COR-L47 (cell line): Measurements from ENCODE around the gene RAB44.
"Not testable (repeated sequence)": the region's sequence is repeated elsewhere in the genome, so short reads cannot be mapped to it uniquely, and the experiment has no call there.

Source experiments
- DNase-seq: peaks from one replicate; lab custom pipeline; 2025; lab: John Stamatoyannopoulos, UW

The RAB44 gene

DNA sequence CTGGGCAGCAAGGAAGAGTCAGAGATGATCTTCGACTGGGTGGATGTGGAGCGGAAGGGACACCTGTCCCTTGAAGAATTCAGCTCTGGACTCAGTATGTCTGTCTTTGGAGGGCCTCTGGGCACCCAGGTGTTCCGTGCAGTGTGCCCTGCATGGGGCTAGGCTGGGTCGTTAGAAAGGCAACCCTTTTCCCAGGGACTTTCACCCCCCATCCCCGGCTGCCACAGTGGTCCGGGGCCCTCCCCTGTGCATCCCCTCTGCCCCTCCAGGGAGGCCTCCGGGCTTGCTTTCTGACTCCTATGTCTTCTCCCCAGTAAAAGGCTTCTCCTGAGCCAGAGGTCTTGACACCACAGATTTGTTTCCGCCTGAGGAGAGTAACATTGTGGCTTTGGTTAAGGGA, 16.2 kb downstream of the RAB44 start:
- no peak for DNase-seq

DNA sequence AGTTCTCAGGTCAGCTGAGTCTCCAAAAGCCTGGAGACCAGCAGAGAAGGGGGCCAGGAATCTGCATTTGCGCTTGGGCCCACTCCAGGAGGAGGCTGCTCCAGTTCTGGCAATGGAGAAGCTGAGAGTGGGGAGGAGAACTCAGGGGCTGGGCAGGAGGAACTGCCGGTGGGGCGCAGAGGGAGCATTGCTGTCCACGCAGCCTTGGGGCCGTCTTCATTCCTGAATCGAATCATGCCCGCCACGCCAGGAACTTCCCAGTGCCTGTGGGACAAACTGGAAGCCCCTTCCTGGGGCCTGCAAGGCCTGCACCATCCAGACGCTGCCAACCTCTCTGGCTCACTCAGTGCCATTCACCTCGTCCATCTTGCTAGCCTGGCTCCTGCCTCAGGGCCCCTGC, 16.9 kb downstream of the RAB44 start:
- no peak for DNase-seq

- DNase-seq: no peak
Measured at GRCh38 chr6:36715469-36715868, 17.8 kb downstream of the RAB44 start.

DNA sequence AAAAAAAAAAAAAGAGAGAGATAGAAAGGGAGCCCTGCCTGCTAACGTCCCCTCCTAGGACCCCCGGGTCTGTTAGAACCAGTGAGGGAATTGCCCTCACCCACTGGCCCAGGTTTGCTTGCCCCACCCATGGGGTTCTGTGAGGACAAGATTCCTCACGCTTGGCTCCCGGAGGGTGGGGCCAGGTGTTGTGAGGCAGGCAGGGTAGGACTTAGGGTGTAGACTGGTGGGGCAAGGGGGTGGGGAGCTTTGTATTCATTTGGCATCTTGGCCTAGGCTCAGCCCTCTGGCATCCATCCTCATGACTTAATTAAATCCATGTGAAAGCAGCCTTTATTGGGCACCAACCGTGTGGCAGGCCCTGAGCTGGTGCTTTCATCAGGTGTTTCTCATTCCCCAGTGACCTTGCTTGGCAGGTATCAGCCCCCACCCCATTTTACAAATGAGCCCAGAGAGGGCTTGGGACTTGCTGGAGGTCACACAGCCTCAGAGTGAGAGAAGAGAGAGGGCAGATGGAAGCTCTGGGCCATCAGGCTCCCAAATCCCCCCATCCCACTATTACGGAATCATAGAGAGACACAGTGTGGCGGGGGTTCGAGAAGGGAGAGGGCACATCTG, 19.0 kb downstream of the RAB44 start:
- no peak for DNase-seq

DNA sequence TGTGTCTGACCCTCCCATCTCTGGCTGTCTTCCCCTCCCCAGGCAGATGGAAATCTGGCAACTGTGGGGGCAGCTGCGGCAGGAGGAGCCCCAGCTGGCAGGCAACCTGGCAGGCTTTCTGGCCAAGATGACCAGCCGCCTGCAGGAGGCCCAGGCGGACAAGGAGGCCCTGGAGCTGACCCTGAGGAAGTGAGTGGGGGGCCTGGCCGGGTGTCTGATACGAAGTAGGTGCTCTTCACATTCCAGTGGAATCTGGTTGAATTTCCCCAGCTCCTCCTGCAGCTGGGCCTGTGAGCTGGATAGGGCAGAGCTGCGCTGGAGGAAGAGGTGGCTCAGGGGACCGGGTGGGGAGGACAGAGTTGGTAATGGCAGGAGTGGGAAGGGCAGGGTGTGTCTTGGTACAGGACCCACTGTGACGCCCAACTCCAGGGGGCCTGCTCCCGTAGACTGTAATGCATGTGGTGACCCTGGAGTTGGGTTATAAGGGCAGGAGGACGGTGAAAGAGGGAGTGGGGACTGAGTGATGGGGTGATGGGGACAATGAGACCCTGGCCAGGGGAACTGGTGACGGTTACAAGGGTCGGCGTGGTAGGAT, 19.7 kb downstream of the RAB44 start:
- no peak for DNase-seq

- DNase-seq: no peak
Measured at GRCh38 chr6:36717871-36718540, 20.4 kb downstream of the RAB44 start.

DNA sequence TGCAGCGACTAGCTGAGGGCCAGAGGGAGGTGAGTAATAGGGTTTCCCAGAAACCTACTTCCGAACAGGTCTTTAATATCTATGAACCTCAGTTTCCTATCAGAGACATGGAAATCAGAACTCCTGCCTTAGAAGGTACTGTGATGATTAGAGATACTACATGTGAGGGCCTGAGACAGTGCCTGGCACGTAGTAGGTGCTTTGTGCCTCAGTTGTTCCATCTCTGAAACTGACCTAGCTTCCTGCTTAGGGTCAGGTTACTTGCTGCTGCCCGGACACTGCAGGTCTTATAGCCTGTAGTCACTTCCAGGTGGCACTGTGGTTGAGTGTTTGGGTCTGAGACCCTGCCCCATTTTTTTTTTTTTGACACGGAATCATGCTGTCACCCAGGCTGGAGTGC, 20.9 kb downstream of the RAB44 start:
- DNase-seq: no peak

DNA sequence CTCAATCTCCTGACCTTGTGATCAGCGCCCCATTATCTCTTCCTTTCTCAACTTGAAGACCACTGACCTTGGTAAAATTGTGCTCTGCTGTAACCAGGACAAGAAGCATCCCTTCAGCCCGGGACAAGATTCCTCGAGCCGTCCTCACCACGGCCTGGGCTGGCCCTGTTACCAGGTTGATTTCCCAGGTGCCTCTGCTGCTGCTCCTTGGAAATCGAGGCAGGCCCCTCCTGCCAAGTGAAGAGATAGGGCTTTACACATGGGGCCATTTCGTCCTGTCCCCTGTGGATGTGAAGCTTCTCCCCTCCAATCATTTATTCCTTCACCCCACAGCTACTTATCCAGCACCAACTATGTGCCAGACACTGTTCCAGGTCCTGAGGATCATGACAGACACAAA, 21.5 kb downstream of the RAB44 start:
- no peak for DNase-seq

DNA sequence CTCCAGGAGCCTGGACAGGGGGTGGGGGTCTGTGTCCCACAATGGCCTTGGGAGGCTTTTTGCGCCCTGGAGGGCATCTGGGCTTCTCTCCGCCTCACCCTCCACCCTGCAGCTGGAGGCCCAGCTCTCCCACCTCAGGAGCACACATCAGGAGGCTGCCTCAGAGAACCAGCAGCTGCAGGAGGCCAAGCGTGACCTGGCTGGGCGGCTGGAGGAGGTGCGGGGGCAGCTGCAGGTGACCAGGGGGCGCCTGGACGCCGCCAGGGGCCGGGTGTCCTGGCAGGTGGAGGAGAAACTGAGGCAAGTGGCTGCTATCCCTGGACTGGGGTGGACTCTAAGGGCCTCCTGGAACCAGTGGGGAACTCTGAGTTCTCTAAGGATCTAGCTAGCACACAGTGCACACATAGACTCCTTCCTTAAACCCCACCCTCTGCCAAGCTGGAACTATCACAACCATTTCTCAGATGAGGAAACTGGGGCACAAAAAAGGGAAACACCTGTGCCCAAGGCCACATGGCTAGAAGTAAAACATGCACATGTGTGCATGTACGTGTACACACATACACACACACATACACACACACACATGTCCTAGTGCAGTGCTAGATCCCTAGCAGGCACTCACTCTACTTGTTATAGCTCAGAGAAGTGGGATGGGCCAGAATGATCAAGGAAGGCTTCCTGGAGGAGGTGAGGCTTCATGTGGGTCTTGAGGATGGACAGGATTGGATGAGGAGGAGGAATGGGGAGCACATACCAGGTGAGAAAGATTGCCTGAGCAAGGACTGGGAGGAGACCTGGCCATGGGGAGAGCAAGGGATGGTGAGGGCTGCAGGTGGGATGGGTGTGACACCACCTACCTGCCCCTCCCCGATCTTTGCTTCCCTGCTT, 22.9 kb downstream of the RAB44 start:
- no peak for DNase-seq

DNA sequence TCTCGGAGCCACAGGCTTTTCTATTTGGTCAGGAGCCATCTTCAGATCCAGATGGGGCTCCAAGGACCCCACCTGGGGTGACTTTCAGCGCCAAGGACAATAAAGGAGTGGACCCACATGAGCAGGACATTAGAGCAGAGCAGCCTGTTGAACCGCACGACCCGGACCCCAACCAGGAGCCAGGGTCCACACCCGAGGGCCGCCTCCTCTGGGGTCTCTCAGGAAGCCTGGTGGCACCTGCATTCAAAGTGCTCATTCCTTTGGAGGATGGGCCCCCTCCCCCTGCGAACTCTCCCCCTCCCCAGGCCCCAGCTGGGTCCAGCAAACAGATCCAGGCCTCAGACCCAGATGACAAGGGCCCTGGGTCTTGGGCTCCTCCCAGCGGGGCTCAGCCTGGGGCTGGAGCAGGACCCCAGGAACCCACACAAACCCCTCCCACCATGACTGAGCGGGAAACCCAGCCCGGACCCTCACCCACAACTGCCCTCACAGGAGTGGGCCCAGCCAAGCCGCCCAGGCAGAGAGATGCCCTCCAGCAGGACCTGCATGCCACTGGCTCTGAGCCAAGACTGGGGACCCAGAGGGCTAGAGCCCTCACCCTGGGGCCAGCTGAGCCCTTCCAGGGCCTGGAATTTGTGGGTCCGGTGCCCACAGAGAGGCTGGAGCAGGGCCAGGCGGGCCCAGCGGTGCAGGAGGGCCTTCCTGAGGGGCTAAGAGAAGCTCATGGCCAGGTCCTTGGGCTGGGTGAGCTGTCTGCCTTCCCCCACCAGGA, 23.9 kb downstream of the RAB44 start:
- DNase-seq: no peak

DNA sequence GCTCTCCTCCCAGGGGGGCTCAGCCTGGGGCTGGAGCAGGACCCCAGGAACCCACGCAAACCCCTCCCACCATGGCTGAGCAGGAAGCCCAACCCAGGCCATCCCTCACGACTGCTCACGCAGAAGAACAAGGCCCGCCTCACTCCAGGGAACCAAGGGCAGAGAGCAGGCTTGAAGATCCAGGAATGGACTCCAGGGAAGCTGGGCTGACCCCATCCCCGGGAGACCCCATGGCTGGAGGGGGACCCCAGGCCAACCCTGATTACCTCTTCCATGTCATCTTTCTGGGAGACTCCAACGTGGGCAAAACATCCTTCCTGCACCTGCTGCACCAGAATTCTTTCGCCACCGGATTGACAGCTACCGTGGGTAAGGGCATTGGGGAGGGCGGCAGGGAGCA, 24.7 kb downstream of the RAB44 start:
- no peak for DNase-seq

GRCh38 chr6:36722879-36723278, 25.3 kb downstream of the RAB44 start:
- peak; percentile 78 for DNase-seq

DNA sequence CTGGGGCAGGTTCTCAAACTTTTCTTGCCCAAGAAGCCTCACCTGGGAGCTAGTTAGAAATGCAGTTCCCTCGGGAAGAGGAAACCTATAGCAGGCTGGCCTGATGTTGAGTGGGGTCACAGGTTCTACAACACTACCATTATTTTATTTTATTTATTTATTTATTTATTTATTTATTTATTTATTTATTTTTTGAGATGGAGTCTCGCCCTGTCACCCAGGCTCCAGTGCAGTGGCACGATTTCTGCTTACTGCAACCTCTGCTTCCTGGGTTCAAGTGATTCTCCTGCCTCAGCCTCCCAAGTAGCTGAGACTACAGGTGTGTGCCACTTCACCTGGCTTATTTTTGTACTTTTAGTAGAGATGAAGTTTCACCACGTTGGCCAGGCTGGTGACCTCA, 26.4 kb downstream of the RAB44 start:
- not testable (repeated sequence) for DNase-seq

- peak; percentile 71 for DNase-seq
Measured at GRCh38 chr6:36724514-36725390, 27.1 kb downstream of the RAB44 start.

GRCh38 chr6:36725581-36725980, 28.0 kb downstream of the RAB44 start:
- DNase-seq: no peak

- DNase-seq: no peak
Measured at GRCh38 chr6:36727505-36728021, 29.9 kb downstream of the RAB44 start.

- no peak for DNase-seq
Measured at GRCh38 chr6:36728289-36729160, 30.9 kb downstream of the RAB44 start.

DNA sequence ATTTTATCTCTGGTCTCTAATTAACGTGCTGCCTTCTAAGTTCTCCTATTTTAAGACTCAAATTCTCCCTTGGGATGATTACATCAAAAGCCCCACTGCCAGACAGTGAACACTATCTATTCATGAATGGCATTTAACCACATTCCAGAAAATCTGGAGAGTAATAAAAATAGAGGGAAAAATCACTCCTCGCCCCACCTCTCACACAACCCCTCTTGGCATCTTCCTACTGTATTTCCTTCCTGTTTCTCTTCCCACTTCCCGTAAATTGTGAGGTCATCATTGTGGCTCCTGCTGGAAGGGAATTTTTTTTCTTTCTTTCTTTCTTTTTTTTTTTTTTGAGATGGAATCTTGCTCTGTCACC, 31.5 kb downstream of the RAB44 start:
- DNase-seq: no peak
